NOMO-1 treated with DMSO at 0.1 percent for 48 hours (cell line): ENCODE results near the gene C3orf18.
A peak's percentile ranks its signal among the peaks of the same experiment; 100 is the strongest.

Experiments
- DNase-seq: peaks from one replicate; lab custom pipeline; 2025; ENCODE audit not compliant: unreplicated experiment; lab: John Stamatoyannopoulos, UW

The C3orf18 gene

GRCh38 chr3:50551681-50552435 lies 15.7 kb downstream of the C3orf18 start:
- no peak for DNase-seq

- no peak for DNase-seq
These were observed 16.4 kb downstream of the C3orf18 start for GRCh38 chr3:50551054-50551659.

- peak; percentile 23 for DNase-seq
These were observed 17.3 kb downstream of the C3orf18 start for GRCh38 chr3:50550079-50550736.

GRCh38 chr3:50549226-50549625 lies 18.3 kb downstream of the C3orf18 start:
- DNase-seq: no peak

GRCh38 chr3:50545781-50546180 lies 21.8 kb downstream of the C3orf18 start:
- no peak for DNase-seq

GRCh38 chr3:50542177-50543034 lies 25.1 kb downstream of the C3orf18 start:
- DNase-seq: no peak

GRCh38 chr3:50539356-50540286 lies 27.9 kb downstream of the C3orf18 start:
- no peak for DNase-seq

GRCh38 chr3:50537421-50538129 lies 30.0 kb downstream of the C3orf18 start:
- no peak for DNase-seq

GRCh38 chr3:50536471-50537180 lies 30.9 kb downstream of the C3orf18 start:
- no peak for DNase-seq

GRCh38 chr3:50534681-50535330 lies 32.7 kb downstream of the C3orf18 start:
- no peak for DNase-seq

GRCh38 chr3:50533807-50534461 lies 33.6 kb downstream of the C3orf18 start:
- no peak for DNase-seq

GRCh38 chr3:50533316-50533715 lies 34.2 kb downstream of the C3orf18 start:
- no peak for DNase-seq

- no peak for DNase-seq
These were observed 35.4 kb downstream of the C3orf18 start for GRCh38 chr3:50532062-50532705.

GRCh38 chr3:50531201-50531600 lies 36.3 kb downstream of the C3orf18 start:
- DNase-seq: no peak

GRCh38 chr3:50530001-50530970 lies 37.3 kb downstream of the C3orf18 start:
- DNase-seq: no peak

GRCh38 chr3:50525987-50526386 lies 41.6 kb downstream of the C3orf18 start:
- peak; percentile 78 for DNase-seq
